Activated T-cell treated with anti-CD3 and anti-CD28 coated beads, Interleukin-2, amount 50 U/mL, for 72 hours (primary cell): ENCODE data around the gene ACSS3. TPM values are rescaled to one million over a fixed set of nuclear protein-coding genes. Genes with fewer than 3 reads are reported as not detected.

Experiments
- ATAC-seq, 2 donors: fragments of 150-1000 bp; cut with Tn5 transposase; replicated peaks in 1 of 2; 2 replicates each; pipeline ENCODE4 v1.10.0; 2021; ENCODE audit warnings: moderate library complexity in 2 of 2, mild to moderate bottlenecking in 1 of 2
- DNase-seq, 2 donors: peaks; one replicate each; pipeline ENCODE4 v3.0.0; 2021 to 2022; ENCODE audit warnings: mixed read lengths in 1 of 2
- H3K27ac Mint-ChIP-seq: one replicate; pipeline ENCODE4 v1.8.0; 2022; ENCODE audit warnings: mild to moderate bottlenecking, moderate library complexity, mixed read lengths
- H3K27me3 Mint-ChIP-seq: one replicate; pipeline ENCODE4 v1.8.0; 2022; ENCODE audit warnings: low read depth, mixed read lengths
- H3K36me3 Mint-ChIP-seq, 2 donors: one replicate each; pipeline ENCODE4 v1.8.0; 2022; ENCODE audit warnings: mixed read lengths in 2 of 2, mild to moderate bottlenecking in 1 of 2; ENCODE audit not compliant: insufficient read depth in 2 of 2
- H3K4me1 Mint-ChIP-seq: one replicate; pipeline ENCODE4 v1.8.0; 2022; ENCODE audit warnings: low read depth, mixed read lengths
- H3K4me3 Mint-ChIP-seq, 2 donors: one replicate each; pipeline ENCODE4 v1.8.0; 2022; ENCODE audit warnings: mild to moderate bottlenecking in 2 of 2, mixed read lengths in 2 of 2, moderate library complexity in 2 of 2
- H3K9me3 Mint-ChIP-seq, 2 donors: one replicate each; pipeline ENCODE4 v1.8.0; 2022; ENCODE audit warnings: mixed read lengths in 2 of 2
- total RNA-seq, 2 donors: library from RNA; stranded (reverse); gene quantifications; one replicate each; pipeline ENCODE4 v1.2.3, GENCODE V29; 2022

Gene ACSS3
- total RNA-seq, 2 donors from 2014 or later = not detected

- H3K9me3 Mint-ChIP-seq = peaks cover 0 to 3% of the 10 kb centered on the region in 2 donors
- H3K36me3 Mint-ChIP-seq = no peaks in the 10 kb centered on the region
- no peaks in the 10 kb centered on the region for H3K4me1 Mint-ChIP-seq
- H3K27me3 Mint-ChIP-seq = no peaks in the 10 kb centered on the region
- no peak for DNase-seq
- H3K27ac Mint-ChIP-seq = no peak overlapping the region
- no peak for ATAC-seq
- no peak overlapping the region for H3K4me3 Mint-ChIP-seq
These were observed 185.2 kb downstream of the ACSS3 start for GRCh38 chr12:81263072-81263471.

- H3K9me3 Mint-ChIP-seq = peaks cover 0 to 3% of the 10 kb centered on the region in 2 donors
- H3K27ac Mint-ChIP-seq = no peak overlapping the region
- DNase-seq (no peak), ATAC-seq (no peak)
- H3K4me3 Mint-ChIP-seq = no peak overlapping the region
- H3K27me3 Mint-ChIP-seq = no peaks in the 10 kb centered on the region
- no peaks in the 10 kb centered on the region for H3K4me1 Mint-ChIP-seq
- no peaks in the 10 kb centered on the region for H3K36me3 Mint-ChIP-seq
These were observed 192.5 kb downstream of the ACSS3 start for GRCh38 chr12:81270385-81270784.

GRCh38 chr12:81274637-81275529, 197.0 kb downstream of the ACSS3 start:
- no peak overlapping the region for H3K27ac Mint-ChIP-seq
- peaks cover 3 to 4% of the 10 kb centered on the region in 2 donors for H3K9me3 Mint-ChIP-seq
- H3K36me3 Mint-ChIP-seq = no peaks in the 10 kb centered on the region
- no peaks in the 10 kb centered on the region for H3K27me3 Mint-ChIP-seq
- ATAC-seq (no peak), DNase-seq (no peak)
- H3K4me3 Mint-ChIP-seq = no peak overlapping the region
- H3K4me1 Mint-ChIP-seq = no peaks in the 10 kb centered on the region

- Mint-ChIP-seq H3K9me3 (peaks cover 0 to 1% of the 10 kb centered on the region in 2 donors), H3K36me3 (no peaks in the 10 kb centered on the region), H3K4me3 (no peak overlapping the region), H3K27ac (no peak overlapping the region), H3K4me1 (no peaks in the 10 kb centered on the region), H3K27me3 (no peaks in the 10 kb centered on the region)
- ATAC-seq (no peak), DNase-seq (no peak)
These were observed 206.3 kb downstream of the ACSS3 start for GRCh38 chr12:81284137-81284536.

- Mint-ChIP-seq H3K9me3 (peaks cover 0 to 1% of the 10 kb centered on the region in 2 donors), H3K4me3 (no peak overlapping the region), H3K4me1 (no peaks in the 10 kb centered on the region), H3K27ac (no peak overlapping the region), H3K36me3 (no peaks in the 10 kb centered on the region), H3K27me3 (no peaks in the 10 kb centered on the region)
- no peak for ATAC-seq
- DNase-seq = no peak
These were observed 210.8 kb downstream of the ACSS3 start for GRCh38 chr12:81288651-81289050.

- no peaks in the 10 kb centered on the region for H3K4me1 Mint-ChIP-seq
- no peak overlapping the region for H3K27ac Mint-ChIP-seq
- no peaks in the 10 kb centered on the region for H3K27me3 Mint-ChIP-seq
- H3K9me3 Mint-ChIP-seq = peaks cover 0 to 2% of the 10 kb centered on the region in 2 donors
- ATAC-seq (no peak), DNase-seq (no peak)
- H3K4me3 Mint-ChIP-seq = no peak overlapping the region
- no peaks in the 10 kb centered on the region for H3K36me3 Mint-ChIP-seq
These were observed 216.7 kb downstream of the ACSS3 start for GRCh38 chr12:81294325-81295190.

- Mint-ChIP-seq H3K27me3 (no peaks in the 10 kb centered on the region), H3K36me3 (no peaks in the 10 kb centered on the region), H3K27ac (no peak overlapping the region), H3K9me3 (peaks cover 0 to 2% of the 10 kb centered on the region in 2 donors), H3K4me1 (no peaks in the 10 kb centered on the region), H3K4me3 (no peak overlapping the region)
- ATAC-seq = no peak
- DNase-seq = no peak
These were observed 217.4 kb downstream of the ACSS3 start for GRCh38 chr12:81295251-81295650.

- Mint-ChIP-seq H3K9me3 (peaks cover 2 to 4% of the 10 kb centered on the region in 2 donors), H3K4me1 (no peaks in the 10 kb centered on the region), H3K27me3 (no peaks in the 10 kb centered on the region), H3K27ac (no peak overlapping the region), H3K4me3 (no peak overlapping the region), H3K36me3 (no peaks in the 10 kb centered on the region)
- ATAC-seq (no peak), DNase-seq (no peak)
These were observed 218.9 kb downstream of the ACSS3 start for GRCh38 chr12:81296556-81297305.

GRCh38 chr12:81297601-81298000, 219.7 kb downstream of the ACSS3 start:
- H3K27me3 Mint-ChIP-seq = no peaks in the 10 kb centered on the region
- H3K4me3 Mint-ChIP-seq = no peak overlapping the region
- H3K9me3 Mint-ChIP-seq = peaks cover 3 to 4% of the 10 kb centered on the region in 2 donors
- no peak for DNase-seq
- H3K27ac Mint-ChIP-seq = no peak overlapping the region
- no peak for ATAC-seq
- no peaks in the 10 kb centered on the region for H3K4me1 Mint-ChIP-seq
- no peaks in the 10 kb centered on the region for H3K36me3 Mint-ChIP-seq

- ATAC-seq (no peak), DNase-seq (no peak)
- Mint-ChIP-seq H3K9me3 (peaks cover 3 to 4% of the 10 kb centered on the region in 2 donors), H3K27ac (no peak overlapping the region), H3K4me3 (no peak overlapping the region), H3K36me3 (no peaks in the 10 kb centered on the region), H3K4me1 (no peaks in the 10 kb centered on the region), H3K27me3 (no peaks in the 10 kb centered on the region)
These were observed 222.6 kb downstream of the ACSS3 start for GRCh38 chr12:81300454-81300853.

GRCh38 chr12:81303935-81304334, 226.1 kb downstream of the ACSS3 start:
- Mint-ChIP-seq H3K27ac (no peak overlapping the region), H3K27me3 (no peaks in the 10 kb centered on the region), H3K4me3 (no peak overlapping the region), H3K9me3 (peaks cover 5 to 8% of the 10 kb centered on the region in 2 donors), H3K36me3 (no peaks in the 10 kb centered on the region), H3K4me1 (no peaks in the 10 kb centered on the region)
- ATAC-seq (no peak), DNase-seq (no peak)
